GM12875 (cell line): Measurements from ENCODE around the gene DLL3.

ENCODE experiments used
- H3K4me3 ChIP-seq: one replicate; pipeline ENCODE4 v1.5.1; 2011; ENCODE audit warnings: low read depth, low read length, control low read depth
- CTCF ChIP-seq: IDR thresholded peaks from 2 replicates; pipeline ENCODE4 v1.5.1; 2011; ENCODE audit warnings: low read depth, mild to moderate bottlenecking, control low read depth, inconsistent platforms, low read length, moderate library complexity, borderline replicate concordance; ENCODE audit not compliant: insufficient read depth

Gene DLL3

GRCh38 chr19:39507715-39508364 lies 9.1 kb downstream of the DLL3 start:
- no peak for TF ChIP-seq CTCF
- peak overlapping the region; percentile 64 for H3K4me3 ChIP-seq

- TF ChIP-seq CTCF: no peak
- H3K4me3 ChIP-seq: no peak overlapping the region
Observed at GRCh38 chr19:39508629-39509028, 9.9 kb downstream of the DLL3 start.

GRCh38 chr19:39509233-39509632 lies 10.5 kb downstream of the DLL3 start:
- no peak overlapping the region for H3K4me3 ChIP-seq
- TF ChIP-seq CTCF: no peak

- no peak overlapping the region for H3K4me3 ChIP-seq
- TF ChIP-seq CTCF: no peak
Observed at GRCh38 chr19:39512988-39513387, 14.2 kb downstream of the DLL3 start.

- TF ChIP-seq CTCF: no peak
- H3K4me3 ChIP-seq: peak within 1 kb of the TSS; percentile 12
Observed at GRCh38 chr19:39514840-39515550, 16.2 kb downstream of the DLL3 start, which contains the start of gene SELENOV. SELENOV (plus strand) TSS chr19:39515139; CDS start chr19:39515213, 74 bp downstream.

- TF ChIP-seq CTCF: no peak
- H3K4me3 ChIP-seq: peak overlapping the region; percentile 12
Observed at GRCh38 chr19:39515551-39516191, 16.9 kb downstream of the DLL3 start.

GRCh38 chr19:39516270-39516669 lies 17.5 kb downstream of the DLL3 start:
- H3K4me3 ChIP-seq: no peak overlapping the region

More at GRCh38 chr19:39516270-39516669, 17.5 kb downstream of the DLL3 start:
- TF ChIP-seq CTCF: no peak
